HEK293 (cell line): ENCODE measurements around the gene SF3B2.
"Not testable (repeated sequence)": the region's sequence is repeated elsewhere in the genome, so short reads cannot be mapped to it uniquely, and the experiment has no call there.

Source experiments
- CTCF ChIA-PET: fragments of 350-600 bp; formaldehyde crosslinking; extraction: SDS; loops from one replicate; lab custom pipeline; 2021; ENCODE audit warnings: antibody characterized with exemption; lab: Yijun Ruan, JAX
- POLR2A ChIA-PET: fragments of 300-600 bp; formaldehyde crosslinking; extraction: SDS; loops from one replicate; lab custom pipeline; 2020; ENCODE audit warnings: antibody characterized with exemption, inconsistent platforms; lab: Yijun Ruan, JAX
- H3K27ac ChIP-seq: fragments of 200-500 bp; sonication (Bioruptor generic); 2 replicates; pipeline ENCODE4 v1.5.1; 2014; ENCODE audit warnings: low read depth, low read length, control low read depth, inconsistent platforms; ENCODE audit errors: extremely low read depth
- H3K36me3 ChIP-seq, 2 experiments: fragments of 200-500 bp in 1 of 2; sonication (Bioruptor generic) in 1 of 2; 1 replicate in 1 of 2; 2 replicates in 1 of 2; pipeline ENCODE4 v1.5.1; 2014 to 2017; ENCODE audit warnings: inconsistent platforms in 2 of 2, low read length in 2 of 2; ENCODE audit not compliant: control insufficient read depth in 2 of 2, insufficient read depth in 1 of 2
- H3K4me1 ChIP-seq: fragments of 200-500 bp; sonication (Bioruptor generic); 2 replicates; pipeline ENCODE4 v1.5.1; 2014; ENCODE audit warnings: mild to moderate bottlenecking, low read length, inconsistent platforms; ENCODE audit not compliant: control insufficient read depth, insufficient read depth
- H3K4me3 ChIP-seq: 2 replicates; pipeline ENCODE4 v1.5.1; 2011; ENCODE audit warnings: low read depth, mild to moderate bottlenecking, control low read depth, low read length, moderate library complexity
- H3K9me3 ChIP-seq: fragments of 200-500 bp; sonication (Bioruptor generic); 2 replicates; pipeline ENCODE4 v1.5.1; 2014; ENCODE audit warnings: low read depth, low read length, inconsistent platforms; ENCODE audit not compliant: control insufficient read depth, insufficient read depth
- HOXD13 ChIP-seq: sonication (generic); formaldehyde crosslinking; IDR thresholded peaks from 2 replicates; pipeline ENCODE4 v1.8.0; 2022; ENCODE audit warnings: missing genetic modification reagents, borderline replicate concordance
- RBAK ChIP-seq: fragments of 450-650 bp; formaldehyde crosslinking; IDR thresholded peaks from 2 replicates; pipeline ENCODE4 v1.5.1; 2016; ENCODE audit warnings: missing biosample characterization, missing genetic modification characterization
- ZNF10 ChIP-seq: fragments of 450-650 bp; formaldehyde crosslinking; IDR thresholded peaks from 2 replicates; pipeline ENCODE4 v1.5.1; 2017; ENCODE audit warnings: missing biosample characterization, missing genetic modification characterization
- ZNF121 ChIP-seq: fragments of 450-650 bp; formaldehyde crosslinking; IDR thresholded peaks from 2 replicates; pipeline ENCODE4 v1.5.1; 2016; ENCODE audit warnings: missing biosample characterization, missing genetic modification characterization
- ZNF132 ChIP-seq: fragments of 450-650 bp; formaldehyde crosslinking; IDR thresholded peaks from 2 replicates; pipeline ENCODE4 v1.5.1; 2017; ENCODE audit warnings: missing biosample characterization, missing genetic modification characterization, borderline replicate concordance
- ZNF157 ChIP-seq: fragments of 450-650 bp; formaldehyde crosslinking; IDR thresholded peaks from 2 replicates; pipeline ENCODE4 v1.5.1; 2016; ENCODE audit warnings: missing biosample characterization, missing genetic modification characterization
- ZNF24 ChIP-seq: fragments of 450-650 bp; formaldehyde crosslinking; IDR thresholded peaks from 2 replicates; pipeline ENCODE4 v1.5.1; 2016; ENCODE audit warnings: missing biosample characterization, missing genetic modification characterization
- ZNF335 ChIP-seq: fragments of 450-650 bp; formaldehyde crosslinking; conservative IDR thresholded peaks from 2 replicates; pipeline ENCODE4 v1.5.1; 2016; ENCODE audit warnings: missing biosample characterization, missing genetic modification characterization
- ZNF530 ChIP-seq: fragments of 450-650 bp; formaldehyde crosslinking; IDR thresholded peaks from 2 replicates; pipeline ENCODE4 v1.5.1; 2016; ENCODE audit warnings: low read depth, missing biosample characterization, missing genetic modification characterization
- ZNF548 ChIP-seq: fragments of 450-650 bp; formaldehyde crosslinking; IDR thresholded peaks from 2 replicates; pipeline ENCODE4 v1.5.1; 2016; ENCODE audit warnings: missing biosample characterization, missing genetic modification characterization
- ZNF558 ChIP-seq: fragments of 450-650 bp; formaldehyde crosslinking; IDR thresholded peaks from 2 replicates; pipeline ENCODE4 v1.5.1; 2016; ENCODE audit warnings: missing biosample characterization, missing genetic modification characterization
- ZNF621 ChIP-seq: fragments of 450-650 bp; formaldehyde crosslinking; IDR thresholded peaks from 2 replicates; pipeline ENCODE4 v1.5.1; 2017; ENCODE audit warnings: missing biosample characterization, missing genetic modification characterization
- ZNF701 ChIP-seq: fragments of 450-650 bp; formaldehyde crosslinking; IDR thresholded peaks from 2 replicates; pipeline ENCODE4 v1.5.1; 2016; ENCODE audit warnings: missing biosample characterization, missing genetic modification characterization
- TF ChIP-seq, protein P1 (sequence below): fragments of 450-650 bp; formaldehyde crosslinking; IDR thresholded peaks from 2 replicates; pipeline ENCODE4 v1.5.1; 2016; ENCODE audit warnings: missing biosample characterization, missing genetic modification characterization
- TF ChIP-seq, protein P2 (sequence below): fragments of 450-650 bp; formaldehyde crosslinking; IDR thresholded peaks from 2 replicates; pipeline ENCODE4 v1.5.1; 2016; ENCODE audit warnings: missing biosample characterization, missing genetic modification characterization, borderline replicate concordance
- TF ChIP-seq, protein P3 (sequence below): IDR thresholded peaks from 2 replicates; pipeline ENCODE4 v1.6.1; 2011; ENCODE audit warnings: mild to moderate bottlenecking, low read depth, low read length, borderline replicate concordance

Gene SF3B2

DNA sequence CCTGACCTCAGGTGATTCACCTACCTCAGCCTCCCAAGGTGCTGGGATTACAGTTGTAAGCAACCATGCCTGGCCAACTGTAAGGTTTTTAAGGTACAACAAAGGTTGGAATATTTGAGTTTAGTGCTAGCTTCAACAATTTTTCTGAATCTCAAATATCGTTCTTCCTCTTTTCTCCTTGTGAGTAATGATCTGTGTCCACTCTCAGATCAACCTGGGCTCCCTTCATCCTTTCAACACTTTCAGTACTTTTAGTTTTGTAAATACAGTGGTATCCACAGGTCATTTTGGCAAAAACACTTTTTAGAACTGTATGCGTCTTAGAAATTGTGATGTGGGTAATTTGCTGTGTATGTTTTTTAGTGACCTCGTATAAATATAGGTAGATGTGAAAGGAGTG, 25.8 kb downstream of the SF3B2 start:
- peaks cover 0 to 18% of the 10 kb centered on the region in 2 experiments; a peak in 2 of 3 replicates for H3K36me3 ChIP-seq
- 0 out of 2 replicates have a peak, but pooled peaks cover 4% of the 10 kb centered on the region for H3K4me1 ChIP-seq
- POLR2A ChIA-PET, result interaction anchor here (0.7 kb wide), 1 partner anchor 17 kb away, joined by 3 read pairs; no protein-coding TSS in a partner anchor
- H3K27ac ChIP-seq, result no peak overlapping the region
- H3K9me3 ChIP-seq, result no peaks in the 10 kb centered on the region
- TF ChIP-seq ZNF157 (tag by site-specific recombination) (no peak), ZNF132 (tag by site-specific recombination) (no peak), ZNF621 (tag by site-specific recombination) (no peak), ZNF558 (no peak), RBAK (tag by site-specific recombination) (no peak), ZNF548 (tag by site-specific recombination) (no peak), HOXD13 (no peak), ZNF530 (no peak), ZNF24 (no peak)
- TF ChIP-seq, protein P1, sequence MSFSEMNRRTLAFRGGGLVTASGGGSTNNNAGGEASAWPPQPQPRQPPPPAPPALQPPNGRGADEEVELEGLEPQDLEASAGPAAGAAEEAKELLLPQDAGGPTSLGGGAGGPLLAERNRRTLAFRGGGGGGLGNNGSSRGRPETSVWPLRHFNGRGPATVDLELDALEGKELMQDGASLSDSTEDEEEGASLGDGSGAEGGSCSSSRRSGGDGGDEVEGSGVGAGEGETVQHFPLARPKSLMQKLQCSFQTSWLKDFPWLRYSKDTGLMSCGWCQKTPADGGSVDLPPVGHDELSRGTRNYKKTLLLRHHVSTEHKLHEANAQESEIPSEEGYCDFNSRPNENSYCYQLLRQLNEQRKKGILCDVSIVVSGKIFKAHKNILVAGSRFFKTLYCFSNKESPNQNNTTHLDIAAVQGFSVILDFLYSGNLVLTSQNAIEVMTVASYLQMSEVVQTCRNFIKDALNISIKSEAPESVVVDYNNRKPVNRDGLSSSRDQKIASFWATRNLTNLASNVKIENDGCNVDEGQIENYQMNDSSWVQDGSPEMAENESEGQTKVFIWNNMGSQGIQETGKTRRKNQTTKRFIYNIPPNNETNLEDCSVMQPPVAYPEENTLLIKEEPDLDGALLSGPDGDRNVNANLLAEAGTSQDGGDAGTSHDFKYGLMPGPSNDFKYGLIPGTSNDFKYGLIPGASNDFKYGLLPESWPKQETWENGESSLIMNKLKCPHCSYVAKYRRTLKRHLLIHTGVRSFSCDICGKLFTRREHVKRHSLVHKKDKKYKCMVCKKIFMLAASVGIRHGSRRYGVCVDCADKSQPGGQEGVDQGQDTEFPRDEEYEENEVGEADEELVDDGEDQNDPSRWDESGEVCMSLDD (tag by site-specific recombination), result no peak
- CTCF ChIA-PET, result interaction anchor here (0.7 to 3.6 kb wide), 2 partner anchors 10 to 33 kb away, joined by 3 to 22 read pairs; no protein-coding TSS in a partner anchor
- H3K4me3 ChIP-seq, result no peak overlapping the region

DNA sequence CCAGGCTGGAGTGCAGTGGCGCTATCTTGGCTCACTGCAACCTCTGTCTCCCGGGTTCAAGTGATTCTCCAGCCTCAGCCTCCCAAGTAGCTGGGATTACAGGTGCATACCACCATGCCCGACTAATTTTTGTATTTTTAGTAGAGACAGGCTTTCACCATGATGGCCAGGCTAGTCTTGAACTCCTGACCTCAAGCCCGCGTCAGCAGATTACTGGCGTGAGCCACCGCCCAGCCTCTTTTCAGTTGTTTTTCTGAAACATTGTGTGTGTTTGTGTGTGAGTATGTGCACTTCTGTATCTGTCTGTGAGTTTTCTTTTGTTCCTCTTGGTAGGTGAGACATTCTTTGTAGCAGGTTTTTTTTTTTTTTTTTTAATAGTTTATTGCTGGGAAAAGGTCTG, 26.8 kb downstream of the SF3B2 start:
- CTCF ChIA-PET, result interaction anchor here (1.2 to 3.6 kb wide), 2 partner anchors 11 to 26 kb away, joined by 4 to 22 read pairs; partner anchors contain the start of gene SF3B2
- TF ChIP-seq ZNF121 (tag by site-specific recombination), result 0 out of 2 replicates have a peak, but pooled peaks have one; percentile 29
- TF ChIP-seq, all 188 proteins: peak for 1; not testable (repeated sequence) for 187
- H3K4me1 ChIP-seq, POLR2A ChIA-PET, H3K9me3 ChIP-seq, H3K27ac ChIP-seq, H3K4me3 ChIP-seq: not testable (repeated sequence)
- peaks cover 0 to 13% of the 10 kb centered on the region in 2 experiments; a peak in 2 of 3 replicates for H3K36me3 ChIP-seq

DNA sequence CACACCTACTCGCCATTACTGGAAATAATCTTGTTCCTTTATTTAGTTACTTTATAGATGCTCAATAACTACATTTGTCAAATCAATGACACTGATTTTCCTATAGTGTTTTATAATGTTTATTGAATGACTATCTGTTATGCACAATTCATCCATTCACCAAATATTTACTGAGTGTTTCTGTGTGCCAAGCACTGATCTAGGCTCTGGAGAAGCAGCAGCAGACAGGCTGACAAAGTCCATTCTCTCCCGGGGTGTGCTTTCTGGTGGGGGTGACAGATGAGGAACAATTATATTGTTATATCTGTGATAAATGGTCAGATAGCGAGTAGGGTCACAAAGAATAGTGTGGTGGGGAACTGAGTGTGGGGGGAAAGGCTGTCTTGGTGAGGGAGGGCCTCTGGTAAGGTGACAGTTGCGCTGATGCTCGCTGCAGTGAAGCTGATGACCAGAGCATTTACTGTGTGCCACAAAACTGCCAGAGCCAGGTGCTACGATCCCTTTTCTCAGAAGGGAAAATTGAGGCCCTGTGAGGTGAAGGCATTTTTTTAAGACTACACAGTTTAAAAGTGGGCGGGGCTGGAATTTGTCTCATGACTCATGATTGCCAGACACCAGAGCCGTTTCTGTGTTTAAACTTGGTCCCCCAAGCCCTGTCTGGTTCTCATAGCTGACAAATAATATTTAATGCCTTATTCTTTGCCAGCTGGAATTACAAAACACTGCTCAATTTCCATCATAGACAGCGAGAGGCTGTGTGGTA, 28.1 kb downstream of the SF3B2 start:
- H3K36me3 ChIP-seq, result peaks cover 0 to 6% of the 10 kb centered on the region in 2 experiments; a peak in 2 of 3 replicates
- peaks cover 17% of the 10 kb centered on the region for H3K4me1 ChIP-seq
- ChIA-PET POLR2A (interaction anchor here (0.5 to 1.8 kb wide), 2 partner anchors 28 to 142 kb away, joined by 3 to 6 read pairs; partner anchors contain the start of gene SF3B2), CTCF (interaction anchor here (0.7 to 3.6 kb wide), 3 partner anchors 12 to 836 kb away, joined by 4 to 22 read pairs (median 4); partner anchors contain the start of gene SF3B2)
- no peaks in the 10 kb centered on the region for H3K9me3 ChIP-seq
- no peak overlapping the region for H3K27ac ChIP-seq
- no peak overlapping the region for H3K4me3 ChIP-seq
- TF ChIP-seq ZNF10 (tag by site-specific recombination) (0 out of 2 replicates have a peak, but pooled peaks have one; percentile 26), ZNF701 (no peak), ZNF335 (tag by site-specific recombination) (no peak)
- TF ChIP-seq, protein P2, sequence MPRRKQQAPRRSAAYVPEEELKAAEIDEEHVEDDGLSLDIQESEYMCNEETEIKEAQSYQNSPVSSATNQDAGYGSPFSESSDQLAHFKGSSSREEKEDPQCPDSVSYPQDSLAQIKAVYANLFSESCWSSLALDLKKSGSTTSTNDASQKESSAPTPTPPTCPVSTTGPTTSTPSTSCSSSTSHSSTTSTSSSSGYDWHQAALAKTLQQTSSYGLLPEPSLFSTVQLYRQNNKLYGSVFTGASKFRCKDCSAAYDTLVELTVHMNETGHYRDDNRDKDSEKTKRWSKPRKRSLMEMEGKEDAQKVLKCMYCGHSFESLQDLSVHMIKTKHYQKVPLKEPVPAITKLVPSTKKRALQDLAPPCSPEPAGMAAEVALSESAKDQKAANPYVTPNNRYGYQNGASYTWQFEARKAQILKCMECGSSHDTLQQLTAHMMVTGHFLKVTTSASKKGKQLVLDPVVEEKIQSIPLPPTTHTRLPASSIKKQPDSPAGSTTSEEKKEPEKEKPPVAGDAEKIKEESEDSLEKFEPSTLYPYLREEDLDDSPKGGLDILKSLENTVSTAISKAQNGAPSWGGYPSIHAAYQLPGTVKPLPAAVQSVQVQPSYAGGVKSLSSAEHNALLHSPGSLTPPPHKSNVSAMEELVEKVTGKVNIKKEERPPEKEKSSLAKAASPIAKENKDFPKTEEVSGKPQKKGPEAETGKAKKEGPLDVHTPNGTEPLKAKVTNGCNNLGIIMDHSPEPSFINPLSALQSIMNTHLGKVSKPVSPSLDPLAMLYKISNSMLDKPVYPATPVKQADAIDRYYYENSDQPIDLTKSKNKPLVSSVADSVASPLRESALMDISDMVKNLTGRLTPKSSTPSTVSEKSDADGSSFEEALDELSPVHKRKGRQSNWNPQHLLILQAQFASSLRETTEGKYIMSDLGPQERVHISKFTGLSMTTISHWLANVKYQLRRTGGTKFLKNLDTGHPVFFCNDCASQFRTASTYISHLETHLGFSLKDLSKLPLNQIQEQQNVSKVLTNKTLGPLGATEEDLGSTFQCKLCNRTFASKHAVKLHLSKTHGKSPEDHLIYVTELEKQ (tag by site-specific recombination), result no peak
- TF ChIP-seq, protein P3, sequence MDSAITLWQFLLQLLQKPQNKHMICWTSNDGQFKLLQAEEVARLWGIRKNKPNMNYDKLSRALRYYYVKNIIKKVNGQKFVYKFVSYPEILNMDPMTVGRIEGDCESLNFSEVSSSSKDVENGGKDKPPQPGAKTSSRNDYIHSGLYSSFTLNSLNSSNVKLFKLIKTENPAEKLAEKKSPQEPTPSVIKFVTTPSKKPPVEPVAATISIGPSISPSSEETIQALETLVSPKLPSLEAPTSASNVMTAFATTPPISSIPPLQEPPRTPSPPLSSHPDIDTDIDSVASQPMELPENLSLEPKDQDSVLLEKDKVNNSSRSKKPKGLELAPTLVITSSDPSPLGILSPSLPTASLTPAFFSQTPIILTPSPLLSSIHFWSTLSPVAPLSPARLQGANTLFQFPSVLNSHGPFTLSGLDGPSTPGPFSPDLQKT, result no peak
